Mesodermal cell (in vitro differentiated cells): ENCODE data around the gene PPP4R4.

Source experiments
- H3K27ac ChIP-seq: 2 replicates; pipeline ENCODE4 v1.7.0; 2013; ENCODE audit warnings: mild to moderate bottlenecking, low read depth, low read length, moderate library complexity; ENCODE audit not compliant: severe bottlenecking
- H3K36me3 ChIP-seq: 2 replicates; pipeline ENCODE4 v1.7.1; 2013; ENCODE audit warnings: mild to moderate bottlenecking, low read length, moderate library complexity; ENCODE audit not compliant: control insufficient read depth, insufficient read depth
- H3K4me1 ChIP-seq: one replicate; pipeline ENCODE4 v1.7.1; 2013; ENCODE audit warnings: mild to moderate bottlenecking, low read length; ENCODE audit not compliant: insufficient read depth, control insufficient read depth, poor library complexity, severe bottlenecking
- H3K4me3 ChIP-seq: 2 replicates; pipeline ENCODE4 v1.7.0; 2013; ENCODE audit warnings: low read length, control low read depth, mild to moderate bottlenecking; ENCODE audit not compliant: insufficient read depth, poor library complexity, severe bottlenecking; ENCODE audit errors: extremely low read depth
- H3K9me3 ChIP-seq: 2 replicates; pipeline ENCODE4 v1.7.1; 2013; ENCODE audit warnings: mild to moderate bottlenecking, low read length, moderate library complexity; ENCODE audit not compliant: control insufficient read depth
- WGBS, 2 experiments: methylation state at CpG; one replicate each; pipeline ENCODE4 v1.1.5; 2013; ENCODE audit warnings: missing lambda C conversion rate in 2 of 2; ENCODE audit not compliant: insufficient coverage in 2 of 2; 5-methylcytosine and 5-hydroxymethylcytosine counted together

PPP4R4 gene

GRCh38 chr14:94179244-94179643 lies 5.1 kb downstream of the PPP4R4 start:
- Histone ChIP-seq H3K9me3 (no peaks in the 10 kb centered on the region), H3K36me3 (no peaks in the 10 kb centered on the region), H3K4me1 (no peaks in the 10 kb centered on the region), H3K27ac (no peak overlapping the region), H3K4me3 (no peak overlapping the region)
- 80 to 86% methylated on average over 1 of the region's 2 CpGs for WGBS, 2 experiments

GRCh38 chr14:94180655-94181271 lies 6.6 kb downstream of the PPP4R4 start:
- H3K27ac ChIP-seq: no peak overlapping the region
- H3K36me3 ChIP-seq: no peaks in the 10 kb centered on the region
- no peaks in the 10 kb centered on the region for H3K9me3 ChIP-seq
- no peaks in the 10 kb centered on the region for H3K4me1 ChIP-seq
- H3K4me3 ChIP-seq: no peak overlapping the region
- 25 to 38% methylated on average over 2 of the region's 4 CpGs for WGBS, 2 experiments

GRCh38 chr14:94181835-94182234 lies 7.7 kb downstream of the PPP4R4 start:
- Histone ChIP-seq H3K4me1 (no peaks in the 10 kb centered on the region), H3K9me3 (no peaks in the 10 kb centered on the region), H3K4me3 (no peak overlapping the region), H3K36me3 (no peaks in the 10 kb centered on the region), H3K27ac (no peak overlapping the region)
- WGBS, 2 experiments: 90% methylated on average over 2 of the region's 2 CpGs; no CpG with 5 or more reads in 1 of the 2 experiments

DNA sequence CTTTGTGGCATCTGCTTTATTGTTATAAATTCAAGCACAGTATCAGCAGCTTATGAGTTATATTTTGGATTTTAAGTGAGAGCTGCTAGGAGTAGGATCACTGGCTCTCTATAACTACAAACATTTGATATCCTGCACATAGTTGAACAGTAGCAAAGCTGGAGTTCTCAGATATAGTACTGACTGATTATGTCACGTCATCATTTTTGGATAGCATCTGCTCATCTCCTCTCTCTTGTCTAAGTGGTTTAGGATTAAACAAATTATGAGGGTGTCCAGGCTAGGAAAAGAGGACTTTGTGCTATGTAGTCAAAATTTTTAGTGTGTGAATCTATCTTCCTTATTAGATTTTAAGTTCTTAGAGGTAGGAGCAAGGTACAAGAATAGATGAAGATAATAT lies 18.4 kb downstream of the PPP4R4 start:
- H3K9me3 ChIP-seq: no peaks in the 10 kb centered on the region
- H3K36me3 ChIP-seq: no peaks in the 10 kb centered on the region
- H3K27ac ChIP-seq: no peak overlapping the region
- no peaks in the 10 kb centered on the region for H3K4me1 ChIP-seq
- H3K4me3 ChIP-seq: no peak overlapping the region
- WGBS, 2 experiments: 100% methylated on average over 1 of the region's 1 CpG; no CpG with 5 or more reads in 1 of the 2 experiments

DNA sequence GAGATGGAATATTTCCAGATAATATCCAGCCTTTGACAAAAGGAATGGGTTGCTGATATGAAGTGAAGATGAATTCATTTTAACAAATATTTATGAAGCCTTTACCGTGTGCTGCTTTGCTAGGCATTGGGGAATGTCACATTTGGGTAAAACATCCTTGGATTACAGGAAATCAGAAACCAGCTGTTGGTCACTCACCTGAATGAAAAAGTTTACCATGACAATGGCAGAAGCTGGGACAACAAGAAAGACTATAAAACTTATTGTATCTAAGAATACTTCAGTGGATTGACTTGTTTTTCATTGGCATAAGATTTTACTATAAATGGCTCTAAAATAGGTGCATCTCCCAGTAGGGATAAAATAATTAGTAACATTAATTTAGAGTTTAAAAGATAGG lies 19.7 kb downstream of the PPP4R4 start:
- no peak overlapping the region for H3K4me3 ChIP-seq
- H3K27ac ChIP-seq: no peak overlapping the region
- WGBS, 2 experiments: 29% methylated on average over 1 of the region's 1 CpG; no CpG with 5 or more reads in 1 of the 2 experiments

GRCh38 chr14:94196057-94196456 lies 21.9 kb downstream of the PPP4R4 start:
- WGBS, 2 experiments: 83 to 91% methylated on average over 1 to 2 of the region's 2 CpGs
- no peaks in the 10 kb centered on the region for H3K9me3 ChIP-seq
- no peak overlapping the region for H3K4me3 ChIP-seq
- H3K27ac ChIP-seq: no peak overlapping the region
- H3K4me1 ChIP-seq: no peaks in the 10 kb centered on the region
- no peaks in the 10 kb centered on the region for H3K36me3 ChIP-seq

More for the DNA sequence above, 19.7 kb downstream of the PPP4R4 start:
- H3K36me3 ChIP-seq: no peaks in the 10 kb centered on the region
- no peaks in the 10 kb centered on the region for H3K9me3 ChIP-seq
- H3K4me1 ChIP-seq: no peaks in the 10 kb centered on the region

DNA sequence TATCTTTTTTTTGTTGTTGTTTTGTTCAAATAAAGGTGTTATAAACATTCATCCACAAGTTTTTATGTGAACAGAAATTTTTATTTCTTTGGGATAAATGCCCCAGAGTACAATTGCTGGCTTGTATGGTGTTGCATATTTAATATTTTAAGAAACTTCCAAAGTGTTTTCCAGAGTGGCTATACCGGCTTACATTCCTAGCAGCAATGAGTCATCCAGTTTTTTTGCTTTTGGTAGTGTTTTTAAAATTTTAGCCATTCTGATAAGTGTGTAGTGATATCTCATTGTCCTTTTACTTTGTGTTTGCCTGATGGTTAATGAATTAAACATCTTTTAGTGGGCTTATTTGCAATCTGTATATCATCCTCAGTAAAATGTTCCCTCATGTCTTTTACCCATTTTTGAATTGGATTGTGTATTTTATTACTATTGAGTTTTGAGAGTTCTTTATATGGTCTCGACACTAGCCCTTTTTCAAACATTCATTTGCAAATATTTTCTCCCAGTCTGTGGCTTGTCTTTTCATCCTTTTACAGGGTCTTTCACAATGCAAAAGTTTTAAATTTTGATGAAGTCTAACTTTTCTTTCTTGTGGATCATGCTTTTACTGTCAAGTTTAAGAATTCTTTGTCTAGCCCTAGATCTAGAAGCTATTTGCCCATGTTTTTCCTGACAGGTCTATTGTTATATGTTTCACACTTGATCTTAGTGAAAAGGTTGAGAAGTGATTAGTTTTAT lies 29.5 kb downstream of the PPP4R4 start:
- WGBS, 2 experiments: 100% methylated on average over 1 of the region's 2 CpGs
- no peaks in the 10 kb centered on the region for H3K9me3 ChIP-seq
- H3K36me3 ChIP-seq: no peaks in the 10 kb centered on the region
- H3K4me1 ChIP-seq: no peaks in the 10 kb centered on the region
- H3K4me3 ChIP-seq: no peak overlapping the region
- H3K27ac ChIP-seq: no peak overlapping the region

DNA sequence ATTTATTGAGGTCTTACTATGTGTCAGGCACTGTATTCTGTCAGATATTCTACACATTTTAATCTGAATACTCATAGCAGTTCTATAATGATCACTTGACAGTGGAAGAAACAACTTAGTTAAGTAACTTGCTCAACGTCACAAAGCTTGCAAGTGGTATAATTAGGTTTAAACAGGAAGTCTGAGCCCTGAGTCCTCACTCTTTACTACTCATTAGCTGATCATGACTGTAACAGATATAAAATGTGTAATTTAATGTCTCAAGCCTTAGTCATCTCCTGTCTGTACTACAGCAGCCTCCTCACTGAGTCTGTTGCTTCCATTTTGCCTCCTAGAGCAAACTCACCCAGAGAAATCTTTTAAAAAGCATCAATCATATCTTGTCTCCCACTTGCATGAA lies 38.9 kb downstream of the PPP4R4 start:
- no CpG with 5 or more reads among the region's 1 CpG for WGBS, 2 experiments
- Histone ChIP-seq H3K27ac (no peak overlapping the region), H3K36me3 (no peaks in the 10 kb centered on the region), H3K9me3 (peaks cover 8% of the 10 kb centered on the region), H3K4me3 (no peak overlapping the region), H3K4me1 (no peaks in the 10 kb centered on the region)

DNA sequence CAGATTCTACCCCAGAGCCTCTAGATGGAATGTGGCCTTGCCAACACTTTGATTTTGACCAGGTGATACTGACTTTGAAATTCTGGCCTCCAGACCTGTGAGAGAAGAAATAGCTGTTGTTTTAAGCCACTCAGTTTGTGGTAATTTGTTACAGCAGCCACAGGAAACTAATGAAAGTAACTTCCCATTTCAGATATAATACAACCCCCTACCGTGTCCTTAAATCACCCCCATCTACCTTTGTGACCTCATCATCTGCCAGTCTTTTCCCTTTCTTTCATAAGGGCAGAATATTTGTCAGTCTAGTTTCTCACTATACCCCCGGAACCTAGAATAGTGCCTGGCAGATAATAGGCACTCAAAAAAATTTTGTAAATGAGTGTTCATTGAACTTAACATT lies 39.6 kb downstream of the PPP4R4 start:
- Histone ChIP-seq H3K27ac (no peak overlapping the region), H3K4me1 (no peaks in the 10 kb centered on the region), H3K4me3 (no peak overlapping the region), H3K36me3 (no peaks in the 10 kb centered on the region), H3K9me3 (peaks cover 8% of the 10 kb centered on the region)
- 86 to 100% methylated on average over 1 of the region's 2 CpGs for WGBS, 2 experiments

- WGBS, 2 experiments: 83% methylated on average over 2 of the region's 2 CpGs; no CpG with 5 or more reads in 1 of the 2 experiments
- Histone ChIP-seq H3K27ac (no peak overlapping the region), H3K4me1 (no peaks in the 10 kb centered on the region), H3K36me3 (no peaks in the 10 kb centered on the region), H3K4me3 (no peak overlapping the region), H3K9me3 (peaks cover 8% of the 10 kb centered on the region)
These were observed 43.0 kb downstream of the PPP4R4 start for GRCh38 chr14:94217116-94217515.
